Activated CD4-positive, alpha-beta T cell treated with anti-CD3 and anti-CD28 coated beads, Interleukin-2, amount 10 ng/mL, durations not matched to agents 24 days and 14 days (primary cell): ENCODE results near the gene GPD1L. TPM values are rescaled to one million over a fixed set of nuclear protein-coding genes. Genes with fewer than 3 reads are reported as not detected.
"Not testable (repeated sequence)": the region's sequence is repeated elsewhere in the genome, so short reads cannot be mapped to it uniquely, and the experiment has no call there.

ENCODE experiments used
- DNase-seq: peaks from one replicate; pipeline ENCODE4 v3.0.0; 2022
- H3K27ac Mint-ChIP-seq: one replicate; pipeline ENCODE4 v1.8.0; 2022; ENCODE audit warnings: mild to moderate bottlenecking, mixed read lengths
- H3K27me3 Mint-ChIP-seq: one replicate; pipeline ENCODE4 v1.8.0; 2022; ENCODE audit warnings: mixed read lengths
- H3K36me3 Mint-ChIP-seq: one replicate; pipeline ENCODE4 v1.8.0; 2022; ENCODE audit warnings: low read depth, mild to moderate bottlenecking, mixed read lengths
- H3K4me1 Mint-ChIP-seq: one replicate; pipeline ENCODE4 v1.8.0; 2021; ENCODE audit warnings: mixed read lengths
- H3K4me3 Mint-ChIP-seq: one replicate; pipeline ENCODE4 v1.8.0; 2022; ENCODE audit warnings: mild to moderate bottlenecking, moderate library complexity, mixed read lengths
- H3K9me3 Mint-ChIP-seq: one replicate; pipeline ENCODE4 v1.8.0; 2021; ENCODE audit warnings: mixed read lengths
- intact Hi-C: fragments of 100-400 bp; cut with micrococcal nuclease; formaldehyde crosslinking; loops from one replicate; pipeline ENCODE4 v1.15.1; 2023
- total RNA-seq: library from RNA; stranded (reverse); gene quantifications from 2 replicates; pipeline ENCODE4 v1.2.3, GENCODE V29; 2022

The GPD1L gene
- total RNA-seq, 1 donor from 2014 or later, result 19.0 TPM

GRCh38 chr3:32089476-32089875 lies 16.9 kb upstream of the GPD1L start:
- no peak for DNase-seq
- intact Hi-C loops, result no loop called here
- no peak overlapping the region for H3K4me3 Mint-ChIP-seq
- peaks cover 15% of the 10 kb centered on the region for H3K4me1 Mint-ChIP-seq
- H3K36me3 Mint-ChIP-seq, result no peaks in the 10 kb centered on the region
- H3K9me3 Mint-ChIP-seq, result peaks cover 8% of the 10 kb centered on the region
- H3K27ac Mint-ChIP-seq, result no peak overlapping the region
- peaks cover 42% of the 10 kb centered on the region for H3K27me3 Mint-ChIP-seq

- Mint-ChIP-seq H3K4me3 (no peak overlapping the region), H3K27me3 (peaks cover 46% of the 10 kb centered on the region), H3K27ac (no peak overlapping the region), H3K36me3 (no peaks in the 10 kb centered on the region), H3K9me3 (peaks cover 8% of the 10 kb centered on the region), H3K4me1 (peaks cover 18% of the 10 kb centered on the region)
- no peak for DNase-seq
- intact Hi-C loops, result no loop called here
These were observed 13.2 kb upstream of the GPD1L start for GRCh38 chr3:32093204-32093603.

GRCh38 chr3:32095431-32095830 lies 11.0 kb upstream of the GPD1L start:
- H3K27ac Mint-ChIP-seq, result no peak overlapping the region
- no peak overlapping the region for H3K4me3 Mint-ChIP-seq
- H3K9me3 Mint-ChIP-seq, result peaks cover 15% of the 10 kb centered on the region
- H3K4me1 Mint-ChIP-seq, result peaks cover 21% of the 10 kb centered on the region
- intact Hi-C loops, result no loop called here
- no peaks in the 10 kb centered on the region for H3K36me3 Mint-ChIP-seq
- peaks cover 44% of the 10 kb centered on the region for H3K27me3 Mint-ChIP-seq
- DNase-seq, result no peak

GRCh38 chr3:32097768-32098167 lies 8.7 kb upstream of the GPD1L start:
- Mint-ChIP-seq H3K27me3 (peaks cover 31% of the 10 kb centered on the region), H3K36me3 (peaks cover 2% of the 10 kb centered on the region), H3K4me3 (no peak overlapping the region), H3K9me3 (peaks cover 31% of the 10 kb centered on the region), H3K4me1 (peaks cover 8% of the 10 kb centered on the region), H3K27ac (no peak overlapping the region)
- DNase-seq, result no peak
- intact Hi-C loops, result no loop called here

GRCh38 chr3:32098528-32098927 lies 7.9 kb upstream of the GPD1L start:
- intact Hi-C loops, result no loop called here
- DNase-seq, result no peak
- Mint-ChIP-seq H3K4me3 (no peak overlapping the region), H3K27ac (no peak overlapping the region), H3K9me3 (peaks cover 26% of the 10 kb centered on the region), H3K4me1 (peaks cover 7% of the 10 kb centered on the region), H3K27me3 (peaks cover 26% of the 10 kb centered on the region), H3K36me3 (peaks cover 2% of the 10 kb centered on the region)

- no peak overlapping the region for H3K27ac Mint-ChIP-seq
- H3K9me3 Mint-ChIP-seq, result peaks cover 30% of the 10 kb centered on the region
- no peak for DNase-seq
- peaks cover 7% of the 10 kb centered on the region for H3K4me1 Mint-ChIP-seq
- H3K4me3 Mint-ChIP-seq, result no peak overlapping the region
- intact Hi-C loops, result loop anchor here (10.0 kb wide), 2 partner anchors 134 to 474 kb away; partner anchors contain the start of genes CMTM8 and DYNC1LI1
- peaks cover 2% of the 10 kb centered on the region for H3K36me3 Mint-ChIP-seq
- H3K27me3 Mint-ChIP-seq, result peaks cover 17% of the 10 kb centered on the region
These were observed 6.0 kb upstream of the GPD1L start for GRCh38 chr3:32100465-32100864.

- Mint-ChIP-seq H3K27me3 (peaks cover 10% of the 10 kb centered on the region), H3K27ac (no peak overlapping the region), H3K36me3 (peaks cover 2% of the 10 kb centered on the region), H3K4me3 (no peak overlapping the region), H3K9me3 (peaks cover 30% of the 10 kb centered on the region), H3K4me1 (peaks cover 15% of the 10 kb centered on the region)
- DNase-seq, result no peak
- intact Hi-C loops, result loop anchor here (10.0 kb wide), 2 partner anchors 133 to 473 kb away; partner anchors contain the start of genes CMTM8 and DYNC1LI1
These were observed 4.1 kb upstream of the GPD1L start for GRCh38 chr3:32102289-32102688.

- Mint-ChIP-seq H3K9me3 (peaks cover 21% of the 10 kb centered on the region), H3K36me3 (peaks cover 5% of the 10 kb centered on the region), H3K27ac (no peak overlapping the region), H3K4me3 (no peak overlapping the region), H3K27me3 (peaks cover 1% of the 10 kb centered on the region), H3K4me1 (peaks cover 22% of the 10 kb centered on the region)
- intact Hi-C loops, result loop anchor here (10.0 kb wide), 2 partner anchors 130 to 470 kb away; partner anchors contain the start of genes CMTM8 and DYNC1LI1
- DNase-seq, result no peak
These were observed 1.9 kb upstream of the GPD1L start for GRCh38 chr3:32104492-32104891.

- DNase-seq, result no peak
- Mint-ChIP-seq H3K4me3 (peak overlapping the region; percentile 94), H3K4me1 (peaks cover 29% of the 10 kb centered on the region), H3K36me3 (peaks cover 10% of the 10 kb centered on the region), H3K27me3 (no peaks in the 10 kb centered on the region), H3K9me3 (peaks cover 19% of the 10 kb centered on the region), H3K27ac (peak overlapping the region; percentile 53)
- intact Hi-C loops, result loop anchor here (1.0 to 10.0 kb wide), 6 partner anchors 9 to 1337 kb away; partner anchors contain the start of genes CMTM8, DYNC1LI1, OSBPL10 and UBP1
These were observed 909 bp upstream of the GPD1L start for GRCh38 chr3:32105291-32106131.

GRCh38 chr3:32106929-32107362 lies 526 bp downstream of the GPD1L start:
- intact Hi-C loops, result loop anchor here (1.0 to 10.0 kb wide), 6 partner anchors 7 to 1335 kb away; partner anchors contain the start of genes CMTM8, DYNC1LI1, OSBPL10 and UBP1
- H3K27me3 Mint-ChIP-seq, result no peaks in the 10 kb centered on the region
- H3K4me1 Mint-ChIP-seq, result peaks cover 37% of the 10 kb centered on the region
- peaks cover 8% of the 10 kb centered on the region for H3K36me3 Mint-ChIP-seq
- peaks cover 9% of the 10 kb centered on the region for H3K9me3 Mint-ChIP-seq
- peak overlapping the region; percentile 94 for H3K4me3 Mint-ChIP-seq
- peak overlapping the region; percentile 90 for H3K27ac Mint-ChIP-seq
- DNase-seq, result no peak

GRCh38 chr3:32108224-32108623 lies 1.8 kb downstream of the GPD1L start:
- Mint-ChIP-seq H3K4me1 (peaks cover 39% of the 10 kb centered on the region), H3K4me3 (peak overlapping the region; percentile 12)
- not testable (repeated sequence) for H3K36me3 Mint-ChIP-seq, DNase-seq, H3K27me3 Mint-ChIP-seq, H3K9me3 Mint-ChIP-seq, H3K27ac Mint-ChIP-seq
- intact Hi-C loops, result loop anchor here (5.0 to 10.0 kb wide), 3 partner anchors 127 to 1334 kb away; partner anchors contain the start of genes CMTM8, DYNC1LI1 and UBP1

GRCh38 chr3:32109256-32109655 lies 2.8 kb downstream of the GPD1L start:
- intact Hi-C loops, result loop anchor here (5.0 to 10.0 kb wide), 3 partner anchors 126 to 1333 kb away; partner anchors contain the start of genes CMTM8, DYNC1LI1 and UBP1
- no peak for DNase-seq
- H3K27ac Mint-ChIP-seq, result no peak overlapping the region
- peaks cover 2% of the 10 kb centered on the region for H3K9me3 Mint-ChIP-seq
- peaks cover 49% of the 10 kb centered on the region for H3K4me1 Mint-ChIP-seq
- no peaks in the 10 kb centered on the region for H3K27me3 Mint-ChIP-seq
- H3K4me3 Mint-ChIP-seq, result no peak overlapping the region
- H3K36me3 Mint-ChIP-seq, result peaks cover 8% of the 10 kb centered on the region

GRCh38 chr3:32110233-32110760 lies 3.9 kb downstream of the GPD1L start:
- no peak for DNase-seq
- Mint-ChIP-seq H3K9me3 (peaks cover 3% of the 10 kb centered on the region), H3K4me1 (peaks cover 60% of the 10 kb centered on the region), H3K4me3 (no peak overlapping the region), H3K27ac (no peak overlapping the region), H3K36me3 (peaks cover 13% of the 10 kb centered on the region), H3K27me3 (no peaks in the 10 kb centered on the region)
- intact Hi-C loops, result loop anchor here (5.0 to 10.0 kb wide), 3 partner anchors 193 to 575 kb away; partner anchors contain the start of gene CNOT10

- DNase-seq, result no peak
- H3K36me3 Mint-ChIP-seq, result peaks cover 17% of the 10 kb centered on the region
- intact Hi-C loops, result loop anchor here (5.0 to 10.0 kb wide), 3 partner anchors 194 to 573 kb away; partner anchors contain the start of gene CNOT10
- H3K27me3 Mint-ChIP-seq, result no peaks in the 10 kb centered on the region
- H3K27ac Mint-ChIP-seq, result peak overlapping the region; percentile 36
- H3K4me3 Mint-ChIP-seq, result no peak overlapping the region
- peaks cover 59% of the 10 kb centered on the region for H3K4me1 Mint-ChIP-seq
- peaks cover 4% of the 10 kb centered on the region for H3K9me3 Mint-ChIP-seq
These were observed 5.1 kb downstream of the GPD1L start for GRCh38 chr3:32111560-32111959.
